GM21737 (cell line): ENCODE data around the gene ZNF580.

Source experiments
- ATAC-seq: cut with Tn5 transposase; IDR thresholded peaks from one replicate; pipeline ENCODE4 v1.9.1; 2021; ENCODE audit warnings: mild to moderate bottlenecking, moderate library complexity; ENCODE audit not compliant: unreplicated experiment

Gene ZNF580

GRCh38 chr19:55658846-55659459 is 18.2 kb downstream of the ZNF580 start:
- no peak for ATAC-seq

- no peak for ATAC-seq
Observed at GRCh38 chr19:55659822-55660221, 19.0 kb downstream of the ZNF580 start.

- ATAC-seq, result no peak
Observed at GRCh38 chr19:55660404-55660803, 19.6 kb downstream of the ZNF580 start.

- no peak for ATAC-seq
Observed at GRCh38 chr19:55660991-55661390, 20.2 kb downstream of the ZNF580 start.

GRCh38 chr19:55661826-55662225 is 21.0 kb downstream of the ZNF580 start:
- ATAC-seq, result no peak

GRCh38 chr19:55663846-55664536 is 23.2 kb downstream of the ZNF580 start:
- no peak for ATAC-seq

- ATAC-seq, result no peak
Observed at GRCh38 chr19:55666343-55667005, 25.7 kb downstream of the ZNF580 start.

GRCh38 chr19:55667006-55667381 is 26.2 kb downstream of the ZNF580 start:
- no peak for ATAC-seq

GRCh38 chr19:55667511-55667910 is 26.7 kb downstream of the ZNF580 start:
- no peak for ATAC-seq

GRCh38 chr19:55667958-55668357 is 27.2 kb downstream of the ZNF580 start:
- ATAC-seq, result no peak

GRCh38 chr19:55668603-55669348 is 28.0 kb downstream of the ZNF580 start:
- no peak for ATAC-seq

- no peak for ATAC-seq
Observed at GRCh38 chr19:55669418-55670279, 28.8 kb downstream of the ZNF580 start.

GRCh38 chr19:55670280-55671053 is 29.7 kb downstream of the ZNF580 start:
- no peak for ATAC-seq

GRCh38 chr19:55671054-55671378 is 30.2 kb downstream of the ZNF580 start:
- ATAC-seq, result no peak

- no peak for ATAC-seq
Observed at GRCh38 chr19:55672418-55672817, 31.6 kb downstream of the ZNF580 start.

GRCh38 chr19:55673465-55673864 is 32.7 kb downstream of the ZNF580 start:
- no peak for ATAC-seq

- ATAC-seq, result no peak
Observed at GRCh38 chr19:55673889-55674288, 33.1 kb downstream of the ZNF580 start.

GRCh38 chr19:55674459-55674840 is 33.6 kb downstream of the ZNF580 start:
- ATAC-seq, result no peak

GRCh38 chr19:55674841-55675660 is 34.2 kb downstream of the ZNF580 start, which contains the start of gene EPN1:
Gene EPN1 (plus strand): TSS chr19:55675226. CDS start chr19:55678628, 3,402 bp downstream.
- ATAC-seq, result peak; percentile 63
